ENCODE data around the gene CTNNA2.

CTNNA2 gene

DNA sequence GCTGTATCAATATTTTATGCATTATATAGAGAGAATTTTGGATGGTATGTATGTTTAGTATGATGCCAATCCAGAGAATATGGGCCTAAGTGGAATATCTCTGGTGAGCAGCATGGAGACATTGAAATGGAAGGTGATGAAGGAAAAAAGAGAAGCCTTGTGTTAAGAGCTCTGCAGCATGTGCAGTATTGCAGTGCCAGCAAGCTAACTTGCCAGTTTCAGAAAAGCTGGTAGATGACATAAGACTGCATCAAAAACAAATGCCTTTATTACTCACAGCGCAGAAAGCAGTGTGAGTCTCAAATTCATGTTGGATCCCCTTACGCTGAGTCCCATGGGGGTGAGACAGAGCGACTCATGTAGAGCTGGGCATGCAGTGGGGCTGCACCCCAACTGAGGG is 280.2 kb downstream of the CTNNA2 start:
- no peak for DNase-seq (ENCODE audit: extremely low spot score)
- ChIA-PET CTCF (interaction anchor here (1.2 kb wide), 1 partner anchor 11 kb away, joined by 4 read pairs; no protein-coding TSS in a partner anchor), POLR2A (no interaction called here)

DNA sequence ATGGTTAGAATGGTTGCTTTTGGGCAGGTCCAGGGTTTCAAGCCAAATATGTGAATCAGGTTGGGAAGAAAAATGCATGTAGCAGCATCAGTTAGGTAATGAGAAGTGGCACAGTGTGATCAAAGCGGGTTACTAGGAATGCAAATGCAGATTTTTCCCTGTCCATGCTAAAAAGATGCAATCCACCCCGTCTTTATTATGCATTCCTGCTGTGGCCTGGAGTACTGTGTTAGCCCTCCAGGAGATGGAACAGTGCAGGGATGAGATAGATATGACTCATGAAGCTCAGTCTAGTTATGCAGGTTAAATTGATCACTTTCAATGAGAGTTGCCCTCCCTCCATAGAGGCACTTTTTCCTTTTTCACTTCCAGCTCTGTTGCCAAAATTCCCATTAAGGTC is 283.8 kb downstream of the CTNNA2 start:
- TF ChIP-seq, protein P1, sequence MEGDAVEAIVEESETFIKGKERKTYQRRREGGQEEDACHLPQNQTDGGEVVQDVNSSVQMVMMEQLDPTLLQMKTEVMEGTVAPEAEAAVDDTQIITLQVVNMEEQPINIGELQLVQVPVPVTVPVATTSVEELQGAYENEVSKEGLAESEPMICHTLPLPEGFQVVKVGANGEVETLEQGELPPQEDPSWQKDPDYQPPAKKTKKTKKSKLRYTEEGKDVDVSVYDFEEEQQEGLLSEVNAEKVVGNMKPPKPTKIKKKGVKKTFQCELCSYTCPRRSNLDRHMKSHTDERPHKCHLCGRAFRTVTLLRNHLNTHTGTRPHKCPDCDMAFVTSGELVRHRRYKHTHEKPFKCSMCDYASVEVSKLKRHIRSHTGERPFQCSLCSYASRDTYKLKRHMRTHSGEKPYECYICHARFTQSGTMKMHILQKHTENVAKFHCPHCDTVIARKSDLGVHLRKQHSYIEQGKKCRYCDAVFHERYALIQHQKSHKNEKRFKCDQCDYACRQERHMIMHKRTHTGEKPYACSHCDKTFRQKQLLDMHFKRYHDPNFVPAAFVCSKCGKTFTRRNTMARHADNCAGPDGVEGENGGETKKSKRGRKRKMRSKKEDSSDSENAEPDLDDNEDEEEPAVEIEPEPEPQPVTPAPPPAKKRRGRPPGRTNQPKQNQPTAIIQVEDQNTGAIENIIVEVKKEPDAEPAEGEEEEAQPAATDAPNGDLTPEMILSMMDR (IDR thresholded peaks at IDR 0.05; ENCODE audit: control extremely low read depth, extremely low read depth, low read depth, missing control alignments) = no peak
- ChIA-PET POLR2A (no interaction called here), CTCF (no interaction called here)
- DNase-seq (ENCODE audit: extremely low spot score) = no peak

More for the DNA sequence above, 280.2 kb downstream of the CTNNA2 start:
- TF ChIP-seq, protein P1 (IDR thresholded peaks at IDR 0.05; ENCODE audit: control extremely low read depth, extremely low read depth, low read depth, missing control alignments) = no peak

DNA sequence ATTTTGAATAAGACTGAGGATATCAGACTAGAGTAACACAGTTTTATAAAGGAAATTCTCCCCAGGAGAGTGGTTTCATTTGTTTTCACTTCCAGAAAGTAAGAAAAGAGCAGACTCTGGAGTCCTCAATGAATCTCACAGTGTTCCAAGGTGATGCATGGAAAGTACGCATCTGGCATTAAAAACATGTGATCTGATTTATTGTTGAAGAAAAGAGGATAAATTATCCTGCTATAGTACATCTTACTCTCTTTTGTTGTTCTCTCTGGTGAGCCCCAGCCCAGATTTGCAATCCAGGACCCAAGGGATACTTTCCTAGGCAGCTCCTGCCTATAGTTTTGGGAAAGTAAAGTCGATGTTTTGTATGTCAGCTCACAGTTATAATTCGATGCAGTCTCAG is 285.9 kb downstream of the CTNNA2 start:
- CTCF ChIA-PET = no interaction called here

DNA sequence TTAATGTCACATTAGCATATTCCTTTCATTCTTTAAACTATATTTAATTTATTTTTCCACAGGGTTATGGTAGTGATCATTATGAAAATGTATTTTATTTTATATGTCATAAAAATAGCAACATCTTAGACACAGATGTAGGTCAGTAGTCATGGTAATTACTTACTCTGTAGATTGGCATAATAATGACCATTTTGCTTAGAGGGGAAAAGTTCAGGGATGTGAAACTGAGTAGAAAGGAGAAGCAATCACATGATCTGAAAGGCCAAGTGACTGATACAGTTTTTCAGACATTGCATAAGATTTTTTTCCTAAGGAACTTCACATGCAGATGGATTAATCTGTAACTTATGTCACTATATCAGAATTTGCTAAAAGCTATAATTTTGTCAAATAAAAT is 286.9 kb downstream of the CTNNA2 start:
- ChIA-PET CTCF (interaction anchor here (2.2 kb wide), 1 partner anchor 8 kb away, joined by 6 read pairs; no protein-coding TSS in a partner anchor), POLR2A (no interaction called here)
- no peak for DNase-seq (ENCODE audit: extremely low spot score)
- TF ChIP-seq, protein P1 (IDR thresholded peaks at IDR 0.05; ENCODE audit: control extremely low read depth, extremely low read depth, low read depth, missing control alignments) = no peak

More for the DNA sequence above, 285.9 kb downstream of the CTNNA2 start:
- POLR2A ChIA-PET = no interaction called here
- no peak for DNase-seq (ENCODE audit: extremely low spot score)
- TF ChIP-seq, protein P1 (IDR thresholded peaks at IDR 0.05; ENCODE audit: control extremely low read depth, extremely low read depth, low read depth, missing control alignments) = no peak

DNA sequence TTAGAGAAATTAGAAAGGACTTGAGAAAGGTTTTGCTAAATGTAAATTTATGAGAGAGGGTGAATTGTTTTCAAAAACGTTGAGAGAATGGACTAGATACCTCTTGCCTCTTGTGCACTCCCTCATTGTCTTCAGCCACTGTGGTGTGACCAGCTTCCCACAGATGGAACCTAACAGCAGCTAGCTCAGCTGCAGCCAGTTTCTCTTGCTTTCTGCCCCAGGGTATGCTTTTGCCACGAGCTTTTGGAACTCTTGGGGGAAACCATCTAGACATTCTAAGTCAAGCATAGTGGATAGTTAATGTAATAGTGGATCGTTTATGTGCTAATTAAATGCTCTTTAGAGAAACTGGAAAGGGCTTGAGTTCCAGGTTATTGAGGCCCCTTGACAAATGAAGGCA is 288.2 kb downstream of the CTNNA2 start:
- ChIA-PET POLR2A (no interaction called here), CTCF (interaction anchor here (1.3 to 2.2 kb wide), 2 partner anchors 10 to 17 kb away, joined by 4 to 6 read pairs; no protein-coding TSS in a partner anchor)
- DNase-seq (ENCODE audit: extremely low spot score) = no peak
- TF ChIP-seq, protein P1 (IDR thresholded peaks at IDR 0.05; ENCODE audit: control extremely low read depth, extremely low read depth, low read depth, missing control alignments) = no peak

DNA sequence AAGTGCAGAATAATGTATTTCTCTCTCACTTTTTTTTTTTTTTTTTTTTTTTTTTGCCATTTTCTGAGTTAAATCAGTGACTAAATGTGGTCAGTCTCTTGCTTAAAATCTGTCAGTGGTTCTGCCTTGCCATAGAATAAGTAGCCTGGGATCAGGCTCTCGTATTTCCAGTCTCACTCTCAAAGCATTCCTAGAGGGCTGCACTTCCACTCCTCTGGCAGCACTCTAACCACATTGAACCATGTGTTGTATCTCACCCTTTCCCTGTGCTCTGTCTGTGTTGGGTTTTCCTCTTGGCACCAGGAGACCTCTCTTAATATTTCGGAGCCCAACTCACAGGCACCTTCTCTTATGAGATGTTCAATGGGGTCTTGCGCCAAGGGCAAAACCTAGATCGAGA is 304.4 kb downstream of the CTNNA2 start:
- ChIA-PET POLR2A (no interaction called here), CTCF (no interaction called here)
- TF ChIP-seq, protein P1 (IDR thresholded peaks at IDR 0.05; ENCODE audit: control extremely low read depth, extremely low read depth, low read depth, missing control alignments) = no peak
- no peak for DNase-seq (ENCODE audit: extremely low spot score)

DNA sequence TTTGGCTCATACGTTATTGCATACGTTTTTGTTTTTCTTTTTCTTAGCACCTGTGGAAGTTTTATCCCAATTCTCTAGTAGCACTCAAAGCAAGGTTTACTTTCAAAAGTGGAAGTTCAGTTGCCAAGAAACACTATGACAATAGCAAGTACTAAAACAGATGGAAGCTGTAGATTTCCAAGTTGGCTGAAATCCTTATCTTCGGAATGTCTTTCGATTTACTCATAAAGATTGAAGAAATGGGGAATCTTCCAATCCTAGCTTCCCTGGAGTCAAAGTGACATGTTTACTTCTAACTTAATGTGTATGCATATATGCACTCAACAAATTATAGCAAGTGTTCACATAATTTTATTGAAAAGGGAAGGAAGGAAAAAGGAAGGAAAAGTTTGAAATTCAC is 307.4 kb downstream of the CTNNA2 start:
- DNase-seq (ENCODE audit: extremely low spot score) = no peak
- TF ChIP-seq, protein P1 (IDR thresholded peaks at IDR 0.05; ENCODE audit: control extremely low read depth, extremely low read depth, low read depth, missing control alignments) = no peak
- ChIA-PET POLR2A (no interaction called here), CTCF (no interaction called here)
